MM.1S (cell line): ENCODE data around the gene GAB1.
"Not testable (repeated sequence)": the region's sequence is repeated elsewhere in the genome, so short reads cannot be mapped to it uniquely, and the experiment has no call there.

ENCODE experiments used
- DNase-seq: peaks from one replicate; pipeline ENCODE4 v3.0.0-alpha.2; 2015
- H2AFZ ChIP-seq: fragments of 300-600 bp; sonication (generic); 2 replicates; pipeline ENCODE4 v1.6.0; 2016; ENCODE audit warnings: antibody characterized with exemption, low read length
- H3F3A ChIP-seq: fragments of 300-600 bp; sonication (generic); 2 replicates; pipeline ENCODE4 v1.6.1; 2016; ENCODE audit warnings: mild to moderate bottlenecking, antibody characterized with exemption, low read length, moderate library complexity, mixed read lengths; ENCODE audit not compliant: insufficient read depth
- H3K27ac ChIP-seq: fragments of 300-600 bp; sonication (generic); 2 replicates; pipeline ENCODE4 v1.5.1; 2016; ENCODE audit warnings: mild to moderate bottlenecking, low read length
- H3K27me3 ChIP-seq: fragments of 300-600 bp; sonication (generic); replicated peaks from 2 replicates; pipeline ENCODE4 v1.6.0; 2016; ENCODE audit warnings: low read length; ENCODE audit not compliant: insufficient read depth
- H3K36me3 ChIP-seq: fragments of 300-600 bp; sonication (generic); replicated peaks from 2 replicates; pipeline ENCODE4 v1.6.1; 2016; ENCODE audit warnings: mild to moderate bottlenecking, low read length, mixed read lengths; ENCODE audit not compliant: insufficient read depth
- H3K4me1 ChIP-seq: fragments of 300-600 bp; sonication (generic); 2 replicates; pipeline ENCODE4 v1.6.1; 2016; ENCODE audit warnings: low read length, mixed read lengths
- H3K4me2 ChIP-seq: fragments of 300-600 bp; sonication (generic); 2 replicates; pipeline ENCODE4 v1.6.0; 2016; ENCODE audit warnings: low read depth, low read length
- H3K4me3 ChIP-seq: fragments of 300-600 bp; sonication (generic); 2 replicates; pipeline ENCODE4 v1.5.1; 2016; ENCODE audit warnings: low read length, mixed read lengths
- H3K79me2 ChIP-seq: fragments of 300-600 bp; sonication (generic); 2 replicates; pipeline ENCODE4 v1.6.1; 2016; ENCODE audit warnings: mixed run types, low read length, mixed read lengths
- H3K9ac ChIP-seq: fragments of 300-600 bp; sonication (generic); 2 replicates; pipeline ENCODE4 v1.6.1; 2016; ENCODE audit warnings: low read length, mixed read lengths
- H3K9me2 ChIP-seq: fragments of 300-600 bp; sonication (generic); replicated peaks from 2 replicates; pipeline ENCODE4 v1.6.1; 2016; ENCODE audit warnings: mild to moderate bottlenecking, low read length, mixed read lengths; ENCODE audit not compliant: insufficient read depth
- H3K9me3 ChIP-seq: fragments of 300-600 bp; sonication (generic); replicated peaks from 2 replicates; pipeline ENCODE4 v1.6.1; 2016; ENCODE audit warnings: mild to moderate bottlenecking, low read length, mixed read lengths; ENCODE audit not compliant: insufficient read depth
- H4K20me1 ChIP-seq: fragments of 300-600 bp; sonication (generic); 2 replicates; pipeline ENCODE4 v1.6.1; 2016; ENCODE audit warnings: mild to moderate bottlenecking, low read length, moderate library complexity, mixed read lengths; ENCODE audit not compliant: insufficient read depth
- EZH2 ChIP-seq: fragments of 300-600 bp; sonication (generic); optimal IDR thresholded peaks from 2 replicates; pipeline ENCODE3; 2017; ENCODE audit warnings: low read depth, mild to moderate bottlenecking, antibody characterized with exemption, low read length, mixed read lengths
- EZH2phosphoT487 ChIP-seq: fragments of 300-600 bp; sonication (generic); IDR thresholded peaks from 2 replicates; pipeline ENCODE4 v1.6.1; 2018; ENCODE audit warnings: antibody characterized with exemption, low read length
- TF ChIP-seq, protein P1 (sequence below): fragments of 300-600 bp; sonication (generic); IDR thresholded peaks from 2 replicates; pipeline ENCODE4 v1.5.1; 2016; ENCODE audit warnings: antibody characterized with exemption, low read length, mixed read lengths

GAB1 gene

DNA sequence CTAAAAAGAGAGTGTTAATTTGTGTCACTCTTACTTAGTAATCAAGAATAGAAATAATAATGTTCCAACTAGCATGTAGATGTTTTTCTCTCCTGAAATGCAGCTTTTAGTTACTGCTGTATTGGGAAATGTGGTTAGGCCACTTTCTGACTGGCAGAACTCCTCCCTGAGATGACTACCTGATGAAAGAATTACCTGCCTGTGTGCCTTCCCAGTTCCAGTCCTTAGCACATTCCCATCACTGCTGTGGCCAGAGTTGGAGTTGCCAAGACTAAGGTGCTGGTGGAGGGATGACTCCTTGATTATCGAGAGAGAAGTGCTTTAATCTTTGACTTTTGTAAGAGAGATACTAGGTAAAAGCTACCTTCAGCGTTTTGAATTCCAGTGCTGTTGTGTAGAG, 9.5 kb downstream of the GAB1 start:
- Histone ChIP-seq H3K4me3 (no peak overlapping the region), H3K36me3 (0 out of 2 replicates have a peak, but pooled peaks cover 4% of the 10 kb centered on the region), H3K4me1 (peaks cover 59% of the 10 kb centered on the region), H3K27me3 (no peaks in the 10 kb centered on the region), H3K9me2 (no peaks in the 10 kb centered on the region), H3F3A (peaks cover 8% of the 10 kb centered on the region; the same call in 1 of the 2 replicates), H3K9me3 (no peaks in the 10 kb centered on the region), H3K79me2 (no peaks in the 10 kb centered on the region; the same call in 1 of the 2 replicates), H3K4me2 (no peak overlapping the region), H3K9ac (no peak overlapping the region), H4K20me1 (peaks cover 13% of the 10 kb centered on the region), H2AFZ (no peak overlapping the region), H3K27ac (no peak overlapping the region)
- DNase-seq, result no peak
- TF ChIP-seq EZH2phosphoT487 (no peak), EZH2 (no peak)
- TF ChIP-seq, protein P1, sequence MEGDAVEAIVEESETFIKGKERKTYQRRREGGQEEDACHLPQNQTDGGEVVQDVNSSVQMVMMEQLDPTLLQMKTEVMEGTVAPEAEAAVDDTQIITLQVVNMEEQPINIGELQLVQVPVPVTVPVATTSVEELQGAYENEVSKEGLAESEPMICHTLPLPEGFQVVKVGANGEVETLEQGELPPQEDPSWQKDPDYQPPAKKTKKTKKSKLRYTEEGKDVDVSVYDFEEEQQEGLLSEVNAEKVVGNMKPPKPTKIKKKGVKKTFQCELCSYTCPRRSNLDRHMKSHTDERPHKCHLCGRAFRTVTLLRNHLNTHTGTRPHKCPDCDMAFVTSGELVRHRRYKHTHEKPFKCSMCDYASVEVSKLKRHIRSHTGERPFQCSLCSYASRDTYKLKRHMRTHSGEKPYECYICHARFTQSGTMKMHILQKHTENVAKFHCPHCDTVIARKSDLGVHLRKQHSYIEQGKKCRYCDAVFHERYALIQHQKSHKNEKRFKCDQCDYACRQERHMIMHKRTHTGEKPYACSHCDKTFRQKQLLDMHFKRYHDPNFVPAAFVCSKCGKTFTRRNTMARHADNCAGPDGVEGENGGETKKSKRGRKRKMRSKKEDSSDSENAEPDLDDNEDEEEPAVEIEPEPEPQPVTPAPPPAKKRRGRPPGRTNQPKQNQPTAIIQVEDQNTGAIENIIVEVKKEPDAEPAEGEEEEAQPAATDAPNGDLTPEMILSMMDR, result no peak

DNA sequence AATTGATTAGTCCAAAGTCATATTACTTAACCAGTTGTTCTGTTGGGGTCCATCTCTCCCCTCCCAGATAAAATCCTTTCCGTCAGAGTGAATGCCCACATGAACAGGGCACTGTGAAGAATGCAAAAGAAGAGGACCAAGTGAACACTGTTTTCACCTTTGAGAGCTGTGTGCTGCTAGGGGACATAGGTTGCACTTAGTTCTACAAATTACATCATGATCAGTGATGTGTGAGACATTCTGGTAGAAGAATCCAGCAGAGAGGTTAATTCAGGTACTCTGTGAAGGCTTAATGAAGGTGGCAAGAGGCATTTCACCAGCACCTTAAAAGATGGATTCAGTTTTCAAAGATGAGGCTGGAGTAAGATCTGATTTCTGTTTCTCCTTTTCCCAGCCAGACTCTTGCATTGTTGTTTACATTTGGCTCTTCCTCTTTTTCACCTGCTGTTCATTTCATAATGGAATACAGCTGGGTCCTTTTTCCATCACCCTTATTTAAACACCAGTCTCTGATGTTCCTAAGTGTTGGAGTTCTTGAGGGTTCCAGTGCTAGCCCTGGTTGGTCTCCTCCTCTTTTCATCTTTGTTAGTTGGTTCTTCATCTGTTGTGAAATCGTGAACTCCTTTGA, 10.9 kb downstream of the GAB1 start:
- no peaks in the 10 kb centered on the region; the same call in 1 of the 2 replicates for H3K79me2 ChIP-seq
- H3K36me3 ChIP-seq, result 0 out of 2 replicates have a peak, but pooled peaks cover 4% of the 10 kb centered on the region
- H3F3A ChIP-seq, result peaks cover 15% of the 10 kb centered on the region
- no peak for DNase-seq
- H2AFZ ChIP-seq, result no peak overlapping the region
- no peak overlapping the region for H3K9ac ChIP-seq
- no peak for TF ChIP-seq EZH2phosphoT487
- TF ChIP-seq, protein P1, result no peak
- no peak for TF ChIP-seq EZH2
- no peak overlapping the region for H3K4me3 ChIP-seq
- no peaks in the 10 kb centered on the region for H3K27me3 ChIP-seq
- H4K20me1 ChIP-seq, result peaks cover 6% of the 10 kb centered on the region
- H3K4me1 ChIP-seq, result peaks cover 63% of the 10 kb centered on the region
- no peak overlapping the region for H3K27ac ChIP-seq
- no peaks in the 10 kb centered on the region for H3K9me2 ChIP-seq
- H3K4me2 ChIP-seq, result no peak overlapping the region
- no peaks in the 10 kb centered on the region for H3K9me3 ChIP-seq

DNA sequence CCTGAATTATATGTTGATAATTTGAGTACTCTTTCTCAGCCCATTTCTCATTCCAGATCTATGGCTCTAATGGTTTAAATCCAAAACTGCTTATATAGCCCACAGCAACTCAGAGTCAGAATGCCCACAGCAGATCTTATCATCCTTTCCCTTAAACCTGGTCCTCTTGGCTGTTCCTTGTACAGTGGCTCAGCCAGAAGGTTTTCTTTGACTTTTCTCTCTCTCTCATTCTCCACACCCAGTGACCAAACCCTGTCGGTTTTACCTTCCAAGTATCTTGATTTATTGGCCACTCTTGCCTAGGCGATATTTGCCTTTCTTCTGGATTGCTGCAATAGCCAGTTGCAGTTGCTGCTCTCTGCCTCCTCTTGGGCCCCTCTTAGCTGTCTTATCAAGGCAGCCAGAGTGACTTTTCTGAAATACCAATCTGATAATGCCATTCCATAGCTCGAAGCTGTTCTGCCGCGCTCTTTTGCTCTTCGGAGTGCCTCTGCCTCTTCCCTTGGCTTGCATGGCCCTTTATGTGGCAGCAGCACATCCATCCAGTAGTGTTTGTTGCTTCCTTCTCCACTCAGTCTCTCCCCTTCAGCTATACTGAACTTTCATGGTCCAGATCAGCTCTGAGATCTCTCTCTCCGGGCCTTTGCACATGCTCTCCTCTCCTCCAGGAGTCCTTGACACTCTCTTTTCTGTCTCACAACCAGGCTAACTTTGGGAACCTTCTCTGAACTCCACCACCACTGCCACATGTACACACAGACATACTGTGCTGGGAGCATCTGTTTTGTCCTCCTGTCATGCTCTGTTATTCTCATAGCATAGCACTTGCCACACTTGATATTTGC, 11.8 kb downstream of the GAB1 start:
- Histone ChIP-seq H4K20me1 (peaks cover 6% of the 10 kb centered on the region), H3K4me3 (no peak overlapping the region), H3K27ac (no peak overlapping the region), H3F3A (peaks cover 18% of the 10 kb centered on the region), H3K4me2 (no peak overlapping the region), H2AFZ (no peak overlapping the region), H3K79me2 (no peaks in the 10 kb centered on the region; the same call in 1 of the 2 replicates), H3K9me2 (no peaks in the 10 kb centered on the region), H3K36me3 (0 out of 2 replicates have a peak, but pooled peaks cover 4% of the 10 kb centered on the region), H3K4me1 (peaks cover 62% of the 10 kb centered on the region), H3K9ac (no peak overlapping the region), H3K27me3 (no peaks in the 10 kb centered on the region), H3K9me3 (no peaks in the 10 kb centered on the region)
- DNase-seq, result no peak
- TF ChIP-seq EZH2 (no peak), EZH2phosphoT487 (no peak)
- TF ChIP-seq, protein P1, result no peak

DNA sequence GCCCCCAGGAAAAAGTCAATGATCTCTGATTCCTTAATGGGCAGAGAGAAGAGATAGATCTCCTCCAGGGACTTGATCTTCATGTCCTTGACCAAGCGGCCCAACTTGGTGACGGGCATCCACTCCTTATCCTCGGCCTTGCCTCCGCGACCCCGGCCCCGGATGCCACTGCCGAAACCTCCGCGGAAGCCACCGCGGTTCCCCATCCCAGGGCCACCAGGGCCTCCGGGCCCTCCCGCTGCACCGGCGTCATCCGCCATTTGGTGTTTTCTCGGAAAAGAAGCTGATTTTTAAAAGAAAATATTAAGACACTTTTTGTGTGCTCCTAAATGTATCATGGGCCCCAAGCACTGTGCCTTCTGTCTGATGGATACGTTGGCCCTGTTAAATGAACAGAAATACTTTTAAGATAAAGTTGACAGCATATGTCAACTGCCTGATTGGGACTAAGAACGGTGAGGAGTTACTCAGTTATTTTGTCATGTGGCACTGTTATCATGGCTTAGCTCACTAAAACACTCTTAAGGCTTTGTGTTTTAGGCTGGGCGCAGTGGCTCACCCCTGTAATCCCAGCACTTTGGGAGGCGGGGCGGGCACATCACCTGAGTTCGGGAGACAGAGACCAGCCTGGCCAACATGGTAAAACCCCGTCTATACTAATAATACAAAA, 13.3 kb downstream of the GAB1 start:
- H3K36me3 ChIP-seq, H4K20me1 ChIP-seq, H3K4me2 ChIP-seq, H3K9me3 ChIP-seq, H3K79me2 ChIP-seq, H3K9ac ChIP-seq, H3K27me3 ChIP-seq, DNase-seq, H3K27ac ChIP-seq, H2AFZ ChIP-seq, H3K4me3 ChIP-seq, H3K9me2 ChIP-seq: not testable (repeated sequence)
- Histone ChIP-seq H3F3A (peaks cover 34% of the 10 kb centered on the region), H3K4me1 (peaks cover 48% of the 10 kb centered on the region)
